H1 (cell line): ENCODE data around the gene AGXT2. TPM values are rescaled to one million over a fixed set of nuclear protein-coding genes. Genes with fewer than 3 reads are reported as not detected.

ENCODE experiments used
- CHD2 ChIP-seq: IDR thresholded peaks from 2 replicates; pipeline ENCODE4 v1.6.1; 2012; ENCODE audit warnings: low read length, improper control_type of control experiment
- KDM1A ChIP-seq: fragments of 200-600, 300-600 bp; sonication (generic); IDR thresholded peaks from 2 replicates; pipeline ENCODE4 v1.7.1; 2016; ENCODE audit warnings: mild to moderate bottlenecking, low read length, borderline replicate concordance
- polyA plus RNA-seq, 7 experiments: library from polyadenylated mRNA; depleted of rRNA in 3 of 7; stranded (reverse) in 5 of 7; unstranded in 2 of 7; fragments of >200 nt in 5 of 7; fragments of 200-250 nt in 2 of 7; gene quantifications; 1 replicate in 5 of 7; 2 replicates in 1 of 7; 4 replicates in 1 of 7; pipeline versions ENCODE4 v1.2.1 to v1.2.3, GENCODE V29; 2011 to 2013; ENCODE audit warnings: missing spikeins in 2 of 7, mixed read lengths in 2 of 7
- total RNA-seq: library from RNA; stranded (reverse); fragmentation: NEBNext Ultra II Directional; extraction: Animal tissue kit (Norgen Biotek cat#: 25700); gene quantifications from 2 replicates; pipeline ENCODE4 v1.2.1, GENCODE V29; 2021

AGXT2 gene
- total and polyA plus RNA-seq, 2 of the 8 experiments (the other 6 are each of a cell fraction or from before 2014, with no cell fraction given), result not detected

DNA sequence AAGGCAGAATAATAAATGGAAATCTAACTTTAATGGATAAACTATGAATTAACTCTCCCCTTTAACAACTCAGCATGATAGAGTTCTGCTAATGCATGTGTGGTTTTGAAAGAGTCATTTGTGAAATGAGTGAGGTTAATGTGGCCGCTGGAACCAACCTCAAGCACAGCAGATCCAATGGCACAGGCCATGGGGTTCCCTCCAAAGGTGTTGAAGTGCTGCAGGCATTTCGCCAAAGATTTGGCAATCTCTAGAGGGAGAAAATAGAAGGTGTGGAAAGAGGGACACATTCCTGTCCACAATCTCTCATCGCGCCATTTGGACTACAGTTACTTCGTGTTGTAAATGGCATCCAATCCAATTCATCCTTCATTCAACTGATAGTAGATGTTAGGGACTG is 35.0 kb downstream of the AGXT2 start (continued):
- TF ChIP-seq CHD2, result no peak
- TF ChIP-seq KDM1A, result no peak
